ENCODE measurements around the gene WFDC5.

DNA sequence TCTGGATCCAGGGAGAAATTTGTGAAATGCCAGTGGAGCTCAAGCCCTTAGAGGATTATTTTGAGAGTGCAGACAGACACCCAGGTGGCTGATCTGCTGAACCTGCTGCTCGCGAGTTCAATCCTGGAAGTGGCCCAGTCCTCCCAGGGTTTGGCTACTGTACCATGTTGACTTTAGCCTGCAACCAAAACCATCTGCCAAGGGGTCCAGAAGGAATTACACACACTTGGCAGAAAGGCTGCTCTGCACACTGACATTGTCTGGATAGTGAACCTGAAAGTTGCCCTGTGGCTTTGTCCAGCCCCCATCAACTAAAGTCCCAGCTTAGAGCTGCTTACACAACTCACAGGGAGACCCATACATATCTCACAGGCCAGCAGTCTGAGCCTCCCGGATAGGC is 38.2 kb upstream of the WFDC5 start:
- no peak for TF ChIP-seq EZH2 (IDR thresholded peaks at IDR 0.05; ENCODE audit: low read depth, unreplicated experiment)
- no peak for TF ChIP-seq CTCF (conservative IDR thresholded peaks at IDR 0.05; ENCODE audit: low read depth in 2 of 2)
- TF ChIP-seq JUNB (IDR thresholded peaks at IDR 0.05; ENCODE audit: unreplicated experiment), result no peak
- no peak for TF ChIP-seq EZH2phosphoT487 (IDR thresholded peaks at IDR 0.05; ENCODE audit: unreplicated experiment)
- no peak for TF ChIP-seq POLR2AphosphoS5 (IDR thresholded peaks at IDR 0.05; ENCODE audit: low read depth)
- no peak for TF ChIP-seq NANOG (IDR thresholded peaks at IDR 0.05; ENCODE audit: borderline replicate concordance)
- TF ChIP-seq CREB1 (CRISPR knock-in tag; IDR thresholded peaks at IDR 0.05; ENCODE audit: low read depth), result no peak
- TF ChIP-seq, protein P1, sequence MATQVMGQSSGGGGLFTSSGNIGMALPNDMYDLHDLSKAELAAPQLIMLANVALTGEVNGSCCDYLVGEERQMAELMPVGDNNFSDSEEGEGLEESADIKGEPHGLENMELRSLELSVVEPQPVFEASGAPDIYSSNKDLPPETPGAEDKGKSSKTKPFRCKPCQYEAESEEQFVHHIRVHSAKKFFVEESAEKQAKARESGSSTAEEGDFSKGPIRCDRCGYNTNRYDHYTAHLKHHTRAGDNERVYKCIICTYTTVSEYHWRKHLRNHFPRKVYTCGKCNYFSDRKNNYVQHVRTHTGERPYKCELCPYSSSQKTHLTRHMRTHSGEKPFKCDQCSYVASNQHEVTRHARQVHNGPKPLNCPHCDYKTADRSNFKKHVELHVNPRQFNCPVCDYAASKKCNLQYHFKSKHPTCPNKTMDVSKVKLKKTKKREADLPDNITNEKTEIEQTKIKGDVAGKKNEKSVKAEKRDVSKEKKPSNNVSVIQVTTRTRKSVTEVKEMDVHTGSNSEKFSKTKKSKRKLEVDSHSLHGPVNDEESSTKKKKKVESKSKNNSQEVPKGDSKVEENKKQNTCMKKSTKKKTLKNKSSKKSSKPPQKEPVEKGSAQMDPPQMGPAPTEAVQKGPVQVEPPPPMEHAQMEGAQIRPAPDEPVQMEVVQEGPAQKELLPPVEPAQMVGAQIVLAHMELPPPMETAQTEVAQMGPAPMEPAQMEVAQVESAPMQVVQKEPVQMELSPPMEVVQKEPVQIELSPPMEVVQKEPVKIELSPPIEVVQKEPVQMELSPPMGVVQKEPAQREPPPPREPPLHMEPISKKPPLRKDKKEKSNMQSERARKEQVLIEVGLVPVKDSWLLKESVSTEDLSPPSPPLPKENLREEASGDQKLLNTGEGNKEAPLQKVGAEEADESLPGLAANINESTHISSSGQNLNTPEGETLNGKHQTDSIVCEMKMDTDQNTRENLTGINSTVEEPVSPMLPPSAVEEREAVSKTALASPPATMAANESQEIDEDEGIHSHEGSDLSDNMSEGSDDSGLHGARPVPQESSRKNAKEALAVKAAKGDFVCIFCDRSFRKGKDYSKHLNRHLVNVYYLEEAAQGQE (IDR thresholded peaks at IDR 0.05; ENCODE audit: unreplicated experiment), result no peak
- no peak for TF ChIP-seq ZNF331 (CRISPR knock-in tag; IDR thresholded peaks at IDR 0.05; ENCODE audit: low read depth)
- no peak for TF ChIP-seq ZNF114 (CRISPR knock-in tag; IDR thresholded peaks at IDR 0.05)
